GM10266 (cell line): Measurements from ENCODE around the gene TTLL10.

Experiments used
- DNase-seq: peaks from one replicate; pipeline ENCODE4 v3.0.0; 2012; ENCODE audit errors: extremely low spot score
- CTCF ChIP-seq: IDR thresholded peaks from 2 replicates; pipeline ENCODE4 v1.5.1; 2012; ENCODE audit warnings: mild to moderate bottlenecking, low read depth; ENCODE audit not compliant: control insufficient read depth, insufficient read depth; ENCODE audit errors: missing control alignments

Gene TTLL10

GRCh38 chr1:1199141-1199960, 25.7 kb downstream of the TTLL10 start:
- no peak for TF ChIP-seq CTCF
- DNase-seq: no peak

- no peak for TF ChIP-seq CTCF
- no peak for DNase-seq
Measured at GRCh38 chr1:1199961-1200875, 26.5 kb downstream of the TTLL10 start.

GRCh38 chr1:1200876-1201810, 27.5 kb downstream of the TTLL10 start:
- DNase-seq: peak; percentile 94
- no peak for TF ChIP-seq CTCF

GRCh38 chr1:1202831-1203560, 29.3 kb downstream of the TTLL10 start:
- DNase-seq: no peak
- TF ChIP-seq CTCF: no peak

- DNase-seq: no peak
- TF ChIP-seq CTCF: no peak
Measured at GRCh38 chr1:1203561-1204424, 30.1 kb downstream of the TTLL10 start.
